CD4-positive, alpha-beta T cell treated with Interleukin-21 for 1 hour (primary cell): ENCODE measurements around the gene IQCH.

Experiments
- DNase-seq: peaks from one replicate; pipeline ENCODE4 v3.0.0-alpha.2; 2020

IQCH gene

GRCh38 chr15:67303490-67304363, 49.1 kb downstream of the IQCH start:
- DNase-seq = peak; percentile 67

- DNase-seq = no peak
These were observed 50.2 kb downstream of the IQCH start for GRCh38 chr15:67304778-67305177.

GRCh38 chr15:67305506-67305905, 50.9 kb downstream of the IQCH start:
- no peak for DNase-seq

GRCh38 chr15:67307156-67307555, 52.6 kb downstream of the IQCH start:
- DNase-seq = no peak

GRCh38 chr15:67307889-67308597, 53.5 kb downstream of the IQCH start:
- DNase-seq = no peak

- no peak for DNase-seq
These were observed 57.1 kb downstream of the IQCH start for GRCh38 chr15:67311731-67312130.

- no peak for DNase-seq
These were observed 65.4 kb downstream of the IQCH start for GRCh38 chr15:67319961-67320360.

- no peak for DNase-seq
These were observed 66.8 kb downstream of the IQCH start for GRCh38 chr15:67321352-67321751.

GRCh38 chr15:67322481-67322880, 67.9 kb downstream of the IQCH start:
- no peak for DNase-seq

- DNase-seq = no peak
These were observed 72.7 kb downstream of the IQCH start for GRCh38 chr15:67327312-67327711.

GRCh38 chr15:67327737-67328136, 73.2 kb downstream of the IQCH start:
- no peak for DNase-seq

GRCh38 chr15:67329984-67330733, 75.6 kb downstream of the IQCH start:
- DNase-seq = no peak

GRCh38 chr15:67331676-67332075, 77.1 kb downstream of the IQCH start:
- DNase-seq = no peak

- no peak for DNase-seq
These were observed 80.4 kb downstream of the IQCH start for GRCh38 chr15:67335026-67335425.

GRCh38 chr15:67335534-67336222, 81.1 kb downstream of the IQCH start:
- no peak for DNase-seq

GRCh38 chr15:67340630-67341029, 86.0 kb downstream of the IQCH start:
- DNase-seq = no peak

- no peak for DNase-seq
These were observed 87.0 kb downstream of the IQCH start for GRCh38 chr15:67341539-67341938.

- DNase-seq = no peak
These were observed 88.6 kb downstream of the IQCH start for GRCh38 chr15:67343206-67343605.

GRCh38 chr15:67349634-67350033, 95.0 kb downstream of the IQCH start:
- DNase-seq = no peak

GRCh38 chr15:67350042-67350441, 95.5 kb downstream of the IQCH start:
- DNase-seq = no peak

GRCh38 chr15:67358391-67358790, 103.8 kb downstream of the IQCH start:
- DNase-seq = no peak

GRCh38 chr15:67358812-67359211, 104.2 kb downstream of the IQCH start:
- DNase-seq = no peak
